ENCODE data around the gene GALNT4.

Gene GALNT4

DNA sequence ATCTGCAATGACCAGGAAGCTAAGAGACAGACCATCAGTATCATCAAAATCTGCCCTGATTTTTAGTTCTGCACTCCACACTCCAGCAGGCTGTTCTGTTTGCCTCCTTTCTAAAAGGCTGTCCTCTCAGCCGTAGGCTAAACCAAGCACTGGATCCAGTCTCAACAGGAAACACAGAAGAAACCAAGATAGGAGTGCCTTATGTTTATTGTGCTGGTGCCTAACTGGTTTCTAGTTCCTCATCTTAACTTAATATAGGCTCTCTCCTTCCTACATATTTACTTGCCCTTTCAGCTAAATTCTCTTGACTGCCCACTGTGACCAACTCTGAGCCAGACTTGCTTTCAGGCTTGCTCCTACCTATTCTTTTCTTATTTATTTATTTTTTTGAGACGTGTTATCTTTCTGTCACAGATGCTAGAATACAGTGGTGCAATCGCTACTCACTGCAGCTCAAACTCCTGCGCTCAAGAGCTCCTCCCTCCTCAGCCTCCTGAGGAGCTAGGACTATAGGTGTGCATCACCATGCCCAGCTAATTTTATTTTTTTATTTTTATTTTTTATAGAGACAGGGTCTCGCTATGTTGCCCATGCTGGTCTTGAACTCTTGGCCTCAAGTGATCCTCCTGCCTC lies 30.8 kb downstream of the GALNT4 start:
- DNase-seq (ENCODE audit: low spot score) = no peak

DNA sequence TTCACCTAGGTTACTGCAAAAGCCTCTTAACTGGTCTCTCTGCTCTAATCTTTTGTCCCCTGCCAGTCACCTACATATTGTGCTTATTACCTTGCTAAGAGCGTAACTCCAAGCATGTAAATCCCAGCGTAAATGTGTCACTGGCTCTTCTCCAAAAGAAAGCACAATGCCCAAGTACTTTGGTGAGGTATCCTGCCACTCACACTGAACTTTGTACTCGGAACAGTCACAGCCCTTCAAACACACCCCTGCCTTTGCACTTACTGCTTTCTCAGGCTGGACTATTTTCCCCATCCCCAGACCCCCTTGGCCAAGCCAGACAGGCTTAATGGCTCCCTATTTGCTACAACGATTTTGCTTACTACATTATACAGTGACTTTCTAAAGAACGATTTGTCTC lies 31.7 kb downstream of the GALNT4 start:
- no peak for DNase-seq (ENCODE audit: low spot score)

DNA sequence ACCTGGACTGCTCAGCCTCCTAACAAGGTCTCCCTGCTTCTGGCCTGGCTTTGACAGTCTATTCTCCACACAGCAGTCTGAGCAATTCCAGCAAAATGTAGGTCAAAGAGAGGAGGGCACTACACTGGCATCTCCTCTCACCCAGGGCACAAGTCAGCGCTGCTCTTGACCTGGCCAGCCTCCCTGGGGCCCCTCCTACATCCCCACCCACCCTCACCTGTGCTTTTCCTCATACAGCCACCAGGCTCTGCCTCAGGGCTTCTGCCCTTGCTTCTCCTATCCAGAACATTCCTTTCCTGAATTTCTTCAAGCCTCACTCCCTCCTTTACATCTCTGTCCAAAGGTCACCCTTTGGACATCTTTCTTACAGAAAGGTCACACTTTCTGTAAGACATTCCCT lies 33.7 kb downstream of the GALNT4 start:
- no peak for DNase-seq (ENCODE audit: low spot score)

DNA sequence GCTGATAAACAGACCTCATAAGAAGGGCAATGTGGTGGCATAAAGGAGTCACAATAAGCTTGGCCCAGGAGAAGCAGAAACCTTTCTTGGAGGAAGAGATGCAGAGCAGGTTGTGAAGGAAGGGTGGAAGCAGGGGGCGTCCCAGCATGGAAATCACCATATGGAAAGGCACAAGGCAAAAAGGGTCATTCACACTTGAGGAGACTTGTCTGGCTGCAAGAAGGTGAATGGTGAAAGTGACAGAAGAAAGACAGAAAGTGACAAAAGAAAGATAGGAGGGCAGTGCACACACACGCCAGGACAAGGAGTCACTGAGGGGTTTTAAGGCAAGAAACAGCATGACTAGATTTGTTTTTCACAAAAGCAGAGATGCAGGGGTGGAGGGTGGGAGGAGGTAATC lies 38.3 kb downstream of the GALNT4 start:
- no peak for DNase-seq (ENCODE audit: low spot score)

DNA sequence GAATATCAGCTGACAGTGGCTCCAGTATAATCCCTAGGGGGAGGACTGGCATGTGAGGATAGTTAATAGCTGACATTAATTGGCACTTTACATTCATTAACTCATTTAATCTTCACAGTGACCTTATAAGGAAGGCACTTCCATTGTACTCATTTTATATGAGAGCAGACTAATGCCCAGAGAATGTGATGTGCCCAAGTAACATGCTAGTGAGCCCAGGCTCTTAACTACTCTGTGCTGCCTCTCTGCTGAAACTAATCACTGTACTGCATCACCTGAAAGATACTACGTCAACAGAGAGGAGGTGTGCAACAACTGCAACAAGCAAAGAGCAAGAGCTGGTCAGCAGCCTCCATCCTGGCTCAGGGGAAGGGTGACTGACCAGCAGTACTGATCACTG lies 40.1 kb downstream of the GALNT4 start:
- no peak for DNase-seq (ENCODE audit: low spot score)

DNA sequence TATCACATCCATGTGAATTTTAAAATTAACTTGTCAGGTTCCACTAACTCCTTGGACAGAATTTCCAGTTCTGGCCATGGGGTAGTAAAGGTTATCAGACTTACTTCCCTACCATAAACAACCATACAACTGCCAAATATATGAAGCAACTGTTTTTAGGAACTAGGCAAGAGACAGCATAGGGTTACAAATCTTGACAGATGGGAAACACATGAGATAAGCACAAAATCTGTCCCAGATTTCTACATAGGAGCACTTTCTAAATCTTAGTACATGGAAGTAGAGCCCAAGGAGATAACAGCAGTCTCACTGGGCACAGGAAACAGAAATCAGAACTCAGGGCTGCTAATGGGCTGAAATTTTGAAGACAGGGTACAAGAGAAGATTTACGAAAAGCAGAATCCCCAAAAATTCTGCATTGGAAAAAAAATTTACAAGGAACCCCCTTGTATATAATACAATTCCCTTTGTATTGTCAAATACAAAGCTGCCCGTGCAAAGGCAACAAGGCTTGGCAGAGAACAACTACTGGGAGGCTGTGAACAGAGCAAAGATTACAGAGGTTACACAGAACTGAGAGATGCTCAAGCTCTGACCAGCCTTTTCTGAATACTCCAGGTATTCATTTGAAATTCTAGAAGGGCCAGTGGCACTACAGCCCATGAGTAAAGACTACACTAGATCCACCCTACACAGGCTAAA lies 43.2 kb downstream of the GALNT4 start:
- peak; percentile 70 for DNase-seq (ENCODE audit: low spot score)

DNA sequence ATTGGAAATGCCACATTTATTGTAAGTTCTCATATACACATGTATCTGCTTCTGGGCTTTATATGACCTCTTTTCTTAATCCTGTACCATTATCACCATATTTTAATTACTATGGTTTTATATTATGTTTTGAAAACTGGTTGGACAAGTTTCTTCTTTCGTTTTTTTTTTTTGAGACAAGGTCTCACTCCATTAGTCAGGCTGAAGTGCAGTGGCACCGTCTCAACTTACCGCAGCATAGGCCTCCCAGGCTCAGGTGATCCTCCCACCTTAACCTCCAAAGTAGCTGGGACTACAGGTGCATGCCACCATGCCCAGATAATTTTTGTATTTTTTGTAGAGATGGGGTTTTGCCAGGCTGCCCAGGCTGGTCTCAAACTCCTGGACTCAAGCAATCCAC lies 44.6 kb downstream of the GALNT4 start:
- no peak for DNase-seq (ENCODE audit: low spot score)

DNA sequence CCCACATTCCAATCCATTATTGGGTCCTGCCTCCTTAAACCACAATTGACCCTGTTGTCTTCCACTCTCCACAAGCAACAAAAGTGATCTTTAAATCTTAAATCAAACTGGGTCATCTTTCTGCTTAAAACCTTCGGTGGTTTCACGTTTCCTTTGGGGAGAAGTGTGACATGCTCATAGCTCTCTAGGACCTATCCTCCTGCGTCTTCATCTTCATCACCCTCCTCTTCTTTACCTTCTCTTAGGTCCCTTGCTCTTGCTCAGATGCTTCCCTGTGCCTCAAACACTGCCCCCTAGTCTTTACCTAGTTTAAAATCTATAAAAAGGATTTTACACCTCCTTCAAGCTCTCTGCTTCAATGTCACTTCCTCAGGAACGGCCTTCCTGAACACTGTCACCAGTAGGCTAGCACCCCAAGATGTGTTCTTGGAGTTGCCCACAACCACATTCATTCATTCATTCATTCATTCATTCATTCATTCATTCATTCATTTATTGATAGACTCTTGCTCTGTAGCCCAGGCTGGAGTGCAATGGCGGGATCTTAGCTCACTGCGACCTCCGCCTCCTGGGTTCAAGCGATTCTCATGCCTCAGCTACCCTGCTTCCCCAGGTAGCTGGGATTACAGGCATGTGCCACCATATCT lies 46.8 kb downstream of the GALNT4 start:
- DNase-seq (ENCODE audit: low spot score) = no peak

DNA sequence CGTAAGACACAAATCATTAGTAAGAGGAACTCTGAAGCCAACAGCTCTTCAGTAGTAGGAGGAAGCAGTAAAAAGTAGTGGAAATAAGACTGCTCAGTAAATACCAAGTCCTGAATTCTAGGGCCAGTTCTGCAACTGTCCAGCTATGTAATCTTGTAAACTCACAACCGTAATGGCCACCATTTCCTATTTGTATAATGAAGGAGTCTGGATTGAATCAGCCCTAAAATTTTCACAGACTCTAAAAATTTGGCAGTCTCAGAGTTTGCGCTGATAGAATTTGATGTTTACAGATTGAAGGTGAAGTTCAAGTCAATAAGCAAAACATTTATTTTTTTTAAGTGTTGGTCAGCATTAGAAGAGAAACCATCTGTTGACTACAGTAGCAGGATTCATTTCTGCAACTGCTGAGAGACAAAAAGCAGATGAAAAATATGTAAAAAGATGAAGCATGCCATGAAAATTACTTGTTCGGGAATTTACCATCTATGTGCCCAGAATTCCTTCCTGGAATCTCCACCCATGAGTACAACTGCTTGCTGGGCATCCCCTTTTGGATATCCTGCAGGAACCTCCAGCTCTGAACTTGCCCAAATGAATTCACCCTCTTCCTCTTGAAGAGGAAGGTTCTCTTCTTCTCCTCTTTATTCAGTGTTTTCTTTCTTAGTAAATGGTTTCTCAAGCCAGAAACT lies 47.5 kb downstream of the GALNT4 start:
- no peak for DNase-seq (ENCODE audit: low spot score)

DNA sequence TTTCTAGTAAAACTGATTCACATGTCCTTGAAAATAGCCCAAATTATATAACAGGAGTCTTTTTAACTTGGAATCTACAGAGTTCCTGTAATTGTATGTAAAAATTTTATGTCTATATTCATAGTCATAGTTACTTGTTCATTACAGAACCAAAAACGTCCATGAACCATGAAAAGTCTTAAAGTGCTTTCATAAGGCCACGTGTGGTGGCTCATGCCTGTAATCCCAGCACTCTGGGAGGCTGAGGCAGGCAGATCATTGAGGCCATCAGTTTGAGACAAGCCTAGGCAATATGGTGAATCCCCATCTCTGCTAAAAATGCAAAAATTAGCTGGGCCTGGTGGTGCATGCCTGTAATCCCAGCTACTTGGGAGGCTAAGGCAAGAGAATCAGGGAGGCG lies 48.4 kb downstream of the GALNT4 start:
- no peak for DNase-seq (ENCODE audit: low spot score)

DNA sequence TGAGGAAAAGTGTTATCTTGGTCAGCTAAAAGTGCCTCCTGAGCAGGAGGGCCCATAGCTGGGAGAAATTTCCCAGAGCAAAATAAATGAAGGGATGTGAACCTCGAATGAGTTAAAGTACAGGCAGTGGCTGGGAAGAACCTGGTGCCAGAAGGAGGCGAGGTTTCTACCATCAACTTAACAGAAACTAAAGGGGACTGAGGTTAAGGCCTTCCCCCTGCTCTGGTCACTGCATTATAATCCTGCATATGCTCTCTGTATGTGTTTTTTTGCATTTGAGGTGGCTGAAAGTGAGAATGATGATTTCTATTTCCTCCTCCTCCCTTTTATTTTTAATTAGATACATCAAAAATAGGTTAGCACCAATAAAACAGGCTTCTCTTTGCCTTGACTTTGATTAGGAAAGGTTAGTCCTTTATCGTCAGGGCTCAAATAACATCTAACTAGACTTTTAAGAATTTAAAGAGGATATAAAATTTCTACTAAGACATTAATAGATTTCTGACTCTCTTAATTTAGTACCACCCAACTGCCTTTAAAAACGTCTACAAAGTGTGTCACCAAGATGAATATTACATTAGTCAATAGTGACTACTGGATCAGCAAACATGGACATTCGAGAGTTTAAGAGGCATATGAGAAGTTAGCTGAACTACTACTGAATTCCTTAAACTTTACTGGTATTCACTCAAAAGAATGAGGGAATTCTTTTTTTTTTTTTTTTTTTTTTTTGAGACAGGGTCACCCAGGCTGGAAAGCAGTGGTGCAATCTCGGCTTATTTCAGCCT lies 49.2 kb downstream of the GALNT4 start:
- DNase-seq (ENCODE audit: low spot score) = no peak

DNA sequence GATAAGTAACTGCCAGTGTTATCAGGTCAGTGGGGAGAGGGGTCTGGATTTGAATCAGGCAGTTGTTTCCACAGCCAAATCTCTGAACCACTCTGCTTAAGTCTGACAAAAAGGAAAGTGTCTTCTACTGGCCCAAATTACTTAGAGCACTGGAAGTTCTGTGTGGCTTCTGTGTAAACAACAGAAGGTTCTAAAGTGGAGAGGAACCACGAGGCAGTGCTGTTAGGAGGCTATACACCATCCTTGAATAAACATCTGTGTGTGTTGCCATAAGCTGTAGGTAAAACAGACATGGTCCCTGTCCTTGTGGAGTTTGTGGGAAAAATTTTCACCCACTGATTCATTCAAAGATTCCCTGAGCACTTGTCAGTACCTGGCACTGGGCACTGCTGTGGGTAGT lies 50.0 kb downstream of the GALNT4 start:
- DNase-seq (ENCODE audit: low spot score) = no peak

Data from putamen (tissue), 1 donor.